ENCODE measurements around the gene DEFB131A. TPM values are rescaled to one million over a fixed set of nuclear protein-coding genes. Genes with fewer than 3 reads are reported as not detected.
"Not testable (repeated sequence)": the region's sequence is repeated elsewhere in the genome, so short reads cannot be mapped to it uniquely, and the experiment has no call there.

DEFB131A gene
- total RNA-seq, 2 experiments from 2014 or later: not detected

- H3K36me3 Mint-ChIP-seq, H3K27ac Mint-ChIP-seq: not testable (repeated sequence)
- DNase-seq: peak; percentile 67
These were observed 35.3 kb downstream of the DEFB131A start for GRCh38 chr4:9479466-9479865.

GRCh38 chr4:9480066-9480465 lies 35.9 kb downstream of the DEFB131A start:
- CTCF ChIA-PET; POLR2A ChIA-PET; H3K4me3 Mint-ChIP-seq; intact Hi-C loops (cut with micrococcal nuclease); H3K27me3 Mint-ChIP-seq; H3K9me3 Mint-ChIP-seq; DNase-seq; H3K27ac Mint-ChIP-seq; H3K36me3 Mint-ChIP-seq; H3K4me1 Mint-ChIP-seq (ENCODE audit: low read depth): not testable (repeated sequence)

More at GRCh38 chr4:9479466-9479865, 35.3 kb downstream of the DEFB131A start:
- H3K27me3 Mint-ChIP-seq; POLR2A ChIA-PET; intact Hi-C loops (cut with micrococcal nuclease); H3K9me3 Mint-ChIP-seq; CTCF ChIA-PET; H3K4me1 Mint-ChIP-seq (ENCODE audit: low read depth); H3K4me3 Mint-ChIP-seq: not testable (repeated sequence)

GRCh38 chr4:9482871-9483270 lies 38.7 kb downstream of the DEFB131A start:
- H3K36me3 Mint-ChIP-seq; H3K4me3 Mint-ChIP-seq; H3K9me3 Mint-ChIP-seq; H3K27me3 Mint-ChIP-seq; intact Hi-C loops (cut with micrococcal nuclease); POLR2A ChIA-PET; H3K27ac Mint-ChIP-seq; DNase-seq; H3K4me1 Mint-ChIP-seq (ENCODE audit: low read depth); CTCF ChIA-PET: not testable (repeated sequence)

GRCh38 chr4:9483682-9484081 lies 39.5 kb downstream of the DEFB131A start:
- intact Hi-C loops (cut with micrococcal nuclease); H3K27ac Mint-ChIP-seq; H3K27me3 Mint-ChIP-seq; CTCF ChIA-PET; H3K4me3 Mint-ChIP-seq; H3K9me3 Mint-ChIP-seq; DNase-seq; H3K36me3 Mint-ChIP-seq; H3K4me1 Mint-ChIP-seq (ENCODE audit: low read depth); POLR2A ChIA-PET: not testable (repeated sequence)

- H3K27ac Mint-ChIP-seq; DNase-seq; H3K4me3 Mint-ChIP-seq; H3K4me1 Mint-ChIP-seq (ENCODE audit: low read depth); POLR2A ChIA-PET; intact Hi-C loops (cut with micrococcal nuclease); H3K36me3 Mint-ChIP-seq; H3K9me3 Mint-ChIP-seq; H3K27me3 Mint-ChIP-seq: not testable (repeated sequence)
- CTCF ChIA-PET: interaction anchor here (0.6 kb wide), 1 partner anchor 114 kb away, joined by 3 read pairs; no protein-coding TSS in a partner anchor
These were observed 42.7 kb downstream of the DEFB131A start for GRCh38 chr4:9486880-9487279.

- H3K36me3 Mint-ChIP-seq; H3K27ac Mint-ChIP-seq; intact Hi-C loops (cut with micrococcal nuclease); H3K4me1 Mint-ChIP-seq (ENCODE audit: low read depth); H3K4me3 Mint-ChIP-seq; CTCF ChIA-PET; POLR2A ChIA-PET; H3K9me3 Mint-ChIP-seq; DNase-seq; H3K27me3 Mint-ChIP-seq: not testable (repeated sequence)
These were observed 44.6 kb downstream of the DEFB131A start for GRCh38 chr4:9488796-9489195.

GRCh38 chr4:9490496-9490895 lies 46.3 kb downstream of the DEFB131A start:
- DNase-seq; H3K4me1 Mint-ChIP-seq (ENCODE audit: low read depth); H3K9me3 Mint-ChIP-seq; POLR2A ChIA-PET; H3K27ac Mint-ChIP-seq; CTCF ChIA-PET; H3K36me3 Mint-ChIP-seq; H3K4me3 Mint-ChIP-seq; H3K27me3 Mint-ChIP-seq: not testable (repeated sequence)
- intact Hi-C loops (cut with micrococcal nuclease): loop anchor here (10.0 kb wide), 1 partner anchor 524 kb away; no protein-coding TSS in a partner anchor

- H3K27ac Mint-ChIP-seq; H3K4me1 Mint-ChIP-seq (ENCODE audit: low read depth); H3K4me3 Mint-ChIP-seq; POLR2A ChIA-PET; DNase-seq; H3K9me3 Mint-ChIP-seq; H3K27me3 Mint-ChIP-seq; CTCF ChIA-PET; H3K36me3 Mint-ChIP-seq: not testable (repeated sequence)
- intact Hi-C loops (cut with micrococcal nuclease): loop anchor here (10.0 kb wide), 1 partner anchor 524 kb away; no protein-coding TSS in a partner anchor
These were observed 46.8 kb downstream of the DEFB131A start for GRCh38 chr4:9490986-9491385.

- H3K9me3 Mint-ChIP-seq; H3K4me1 Mint-ChIP-seq (ENCODE audit: low read depth); DNase-seq; H3K27ac Mint-ChIP-seq; POLR2A ChIA-PET; H3K4me3 Mint-ChIP-seq; H3K36me3 Mint-ChIP-seq: not testable (repeated sequence)
- intact Hi-C loops (cut with micrococcal nuclease): loop anchor here (10.0 kb wide), 1 partner anchor 521 kb away; no protein-coding TSS in a partner anchor
- CTCF ChIA-PET: interaction anchor here (1.2 kb wide), 1 partner anchor 210 kb away, joined by 3 read pairs; no protein-coding TSS in a partner anchor
- H3K27me3 Mint-ChIP-seq: peaks cover 11% of the 10 kb centered on the region
These were observed 49.4 kb downstream of the DEFB131A start for GRCh38 chr4:9493589-9493988.

- CTCF ChIA-PET: interaction anchor here (1.2 to 1.6 kb wide), 2 partner anchors 38 to 209 kb away, joined by 3 to 7 read pairs; no protein-coding TSS in a partner anchor
- H3K27ac Mint-ChIP-seq; DNase-seq; POLR2A ChIA-PET; H3K9me3 Mint-ChIP-seq; H3K4me1 Mint-ChIP-seq (ENCODE audit: low read depth); H3K4me3 Mint-ChIP-seq; H3K36me3 Mint-ChIP-seq: not testable (repeated sequence)
- intact Hi-C loops (cut with micrococcal nuclease): loop anchor here (10.0 kb wide), 1 partner anchor 520 kb away; no protein-coding TSS in a partner anchor
- peaks cover 14% of the 10 kb centered on the region for H3K27me3 Mint-ChIP-seq
These were observed 50.2 kb downstream of the DEFB131A start for GRCh38 chr4:9494256-9495035.

GRCh38 chr4:9495443-9495842 lies 51.2 kb downstream of the DEFB131A start:
- peak; percentile 83 for DNase-seq
- intact Hi-C loops (cut with micrococcal nuclease): loop anchor here (10.0 kb wide), 1 partner anchor 519 kb away; no protein-coding TSS in a partner anchor
- H3K36me3 Mint-ChIP-seq; H3K27ac Mint-ChIP-seq; H3K9me3 Mint-ChIP-seq; POLR2A ChIA-PET; H3K4me3 Mint-ChIP-seq; H3K4me1 Mint-ChIP-seq (ENCODE audit: low read depth): not testable (repeated sequence)
- CTCF ChIA-PET: interaction anchor here (1.6 kb wide), 1 partner anchor 37 kb away, joined by 7 read pairs; no protein-coding TSS in a partner anchor
- peaks cover 14% of the 10 kb centered on the region for H3K27me3 Mint-ChIP-seq

- H3K27ac Mint-ChIP-seq; CTCF ChIA-PET; POLR2A ChIA-PET; H3K9me3 Mint-ChIP-seq; H3K36me3 Mint-ChIP-seq; H3K4me1 Mint-ChIP-seq (ENCODE audit: low read depth); H3K4me3 Mint-ChIP-seq; DNase-seq: not testable (repeated sequence)
- peaks cover 14% of the 10 kb centered on the region for H3K27me3 Mint-ChIP-seq
- intact Hi-C loops (cut with micrococcal nuclease): loop anchor here (10.0 kb wide), 1 partner anchor 517 kb away; no protein-coding TSS in a partner anchor
These were observed 53.6 kb downstream of the DEFB131A start for GRCh38 chr4:9497575-9498467.

All from activated CD4-positive, alpha-beta memory T cell treated with anti-CD3 and anti-CD28 coated beads for 36 hours (primary cell).